Psoas muscle (tissue), 8 donors: ENCODE results near the gene ALDOB. TPM values are rescaled to one million over a fixed set of nuclear protein-coding genes. Genes with fewer than 3 reads are reported as not detected.

Experiments used
- ATAC-seq, 4 donors: fragments of 200-7000 bp; cut with Tn5 transposase; one replicate each; pipeline ENCODE4 v1.9.1; 2020; ENCODE audit warnings: moderate library complexity in 3 of 4, mild to moderate bottlenecking in 2 of 4
- DNase-seq, 2 donors: peaks; one replicate each; pipeline ENCODE4 v3.0.0-alpha.2; 2020
- H3K27ac ChIP-seq: fragments of 200-600 bp; one replicate; pipeline ENCODE4 v1.8.0; 2022
- H3K27me3 ChIP-seq, 3 donors: fragments of 200-600 bp in 1 of 3; one replicate each; pipeline versions ENCODE4 v1.6.1 to v1.8.0; 2013 to 2022; ENCODE audit warnings: low read length in 2 of 3, mild to moderate bottlenecking in 2 of 3, moderate library complexity in 1 of 3; ENCODE audit not compliant: insufficient read depth in 3 of 3
- H3K36me3 ChIP-seq, 2 donors: fragments of 200-600 bp in 1 of 2; one replicate each; pipeline versions ENCODE4 v1.6.1 to v1.8.0; 2013 to 2022; ENCODE audit warnings: low read depth in 1 of 2, mild to moderate bottlenecking in 1 of 2, moderate library complexity in 1 of 2; ENCODE audit not compliant: insufficient read depth in 1 of 2
- H3K4me1 ChIP-seq: fragments of 200-600 bp; one replicate; pipeline ENCODE4 v1.8.0; 2022
- H3K4me3 ChIP-seq: fragments of 200-600 bp; one replicate; pipeline ENCODE4 v1.8.0; 2022; ENCODE audit warnings: mild to moderate bottlenecking
- H3K9me3 ChIP-seq: fragments of 200-600 bp; one replicate; pipeline ENCODE4 v1.8.0; 2022
- WGBS, 3 donors: extraction: QIAGEN DNeasy Blood & Tissue Kit; methylation state at CpG; one replicate each; pipeline versions ENCODE4 v1.1.6 to v1.1.7; 2013; 5-methylcytosine and 5-hydroxymethylcytosine counted together
- intact Hi-C, 2 donors: fragments of 100-400 bp; cut with DNase I; formaldehyde crosslinking; loops; one replicate each; pipeline versions ENCODE4 v1.11.0 to v1.14.2; 2022
- polyA plus RNA-seq, 3 donors: library from polyadenylated mRNA; stranded (reverse); fragments of 200-250 nt; gene quantifications; one replicate each; pipeline ENCODE4 v1.2.3, GENCODE V29; 2013
- total RNA-seq, 4 donors: library from RNA; stranded (reverse); fragmentation: NEBNext Ultra II Directional in 2 of 4; extraction: Animal tissue kit (Norgen Biotek cat#: 25700) in 2 of 4; gene quantifications; one replicate each; pipeline versions ENCODE4 v1.2.1 to v1.2.4, GENCODE V29; 2021 to 2023
- TF ChIP-seq, protein P1 (sequence below): fragments of 200-600 bp; IDR thresholded peaks from one replicate; pipeline ENCODE4 v1.8.0; 2022; ENCODE audit warnings: antibody characterized with exemption
- donor health status: healthy with polysubstance abuse.
- donor health status: DM: no; HTN: no; CAD: no; lungs with moderate emphysema.
- donor health status: Bipolar disorder and iron deficiency.
- donor health status: healthy.
- donor health status: DM: yes; HTN: yes; CAD: no.
- donor health status: DM: no; HTN: no; CAD: no.
- donor health status: DM: no; HTN: no; CAD: no.
- donor health status: DM: yes; HTN: yes; CAD: no.

The ALDOB gene
- total and polyA plus RNA-seq, 7 donors = 0.26 to 4.3 (median 0.48) TPM; not detected in 2

DNA sequence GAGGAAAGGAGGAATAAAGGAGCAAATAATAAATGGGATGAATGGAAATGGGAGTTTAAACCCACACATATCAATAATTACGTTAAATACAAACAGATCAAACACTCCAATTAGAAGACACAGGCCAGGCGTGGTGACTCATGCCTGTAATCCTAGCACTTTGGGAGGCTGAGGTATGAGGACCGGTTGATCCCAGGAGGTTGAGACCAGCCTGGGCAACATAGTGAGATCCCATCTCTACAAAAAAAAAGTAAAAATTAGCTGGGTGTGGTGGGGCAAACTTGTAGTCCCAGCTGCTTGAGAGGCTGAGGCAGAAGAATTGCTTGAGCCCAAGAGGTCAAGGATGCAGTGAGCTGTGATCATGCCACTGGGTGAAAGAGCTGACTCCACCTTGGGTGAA, 54.5 kb downstream of the ALDOB start:
- intact Hi-C loops = no loop called here
- Histone ChIP-seq H3K9me3 (peaks cover 5% of the 10 kb centered on the region), H3K4me3 (no peak overlapping the region), H3K27ac (no peak overlapping the region), H3K4me1 (no peaks in the 10 kb centered on the region), H3K27me3 (no peaks in the 10 kb centered on the region), H3K36me3 (no peaks in the 10 kb centered on the region)
- ATAC-seq = no peak
- WGBS, 3 donors = 91 to 95% (median 92%) methylated on average over 3 of the region's 3 CpGs
- no peak for DNase-seq
- TF ChIP-seq, protein P1, sequence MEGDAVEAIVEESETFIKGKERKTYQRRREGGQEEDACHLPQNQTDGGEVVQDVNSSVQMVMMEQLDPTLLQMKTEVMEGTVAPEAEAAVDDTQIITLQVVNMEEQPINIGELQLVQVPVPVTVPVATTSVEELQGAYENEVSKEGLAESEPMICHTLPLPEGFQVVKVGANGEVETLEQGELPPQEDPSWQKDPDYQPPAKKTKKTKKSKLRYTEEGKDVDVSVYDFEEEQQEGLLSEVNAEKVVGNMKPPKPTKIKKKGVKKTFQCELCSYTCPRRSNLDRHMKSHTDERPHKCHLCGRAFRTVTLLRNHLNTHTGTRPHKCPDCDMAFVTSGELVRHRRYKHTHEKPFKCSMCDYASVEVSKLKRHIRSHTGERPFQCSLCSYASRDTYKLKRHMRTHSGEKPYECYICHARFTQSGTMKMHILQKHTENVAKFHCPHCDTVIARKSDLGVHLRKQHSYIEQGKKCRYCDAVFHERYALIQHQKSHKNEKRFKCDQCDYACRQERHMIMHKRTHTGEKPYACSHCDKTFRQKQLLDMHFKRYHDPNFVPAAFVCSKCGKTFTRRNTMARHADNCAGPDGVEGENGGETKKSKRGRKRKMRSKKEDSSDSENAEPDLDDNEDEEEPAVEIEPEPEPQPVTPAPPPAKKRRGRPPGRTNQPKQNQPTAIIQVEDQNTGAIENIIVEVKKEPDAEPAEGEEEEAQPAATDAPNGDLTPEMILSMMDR = no peak

DNA sequence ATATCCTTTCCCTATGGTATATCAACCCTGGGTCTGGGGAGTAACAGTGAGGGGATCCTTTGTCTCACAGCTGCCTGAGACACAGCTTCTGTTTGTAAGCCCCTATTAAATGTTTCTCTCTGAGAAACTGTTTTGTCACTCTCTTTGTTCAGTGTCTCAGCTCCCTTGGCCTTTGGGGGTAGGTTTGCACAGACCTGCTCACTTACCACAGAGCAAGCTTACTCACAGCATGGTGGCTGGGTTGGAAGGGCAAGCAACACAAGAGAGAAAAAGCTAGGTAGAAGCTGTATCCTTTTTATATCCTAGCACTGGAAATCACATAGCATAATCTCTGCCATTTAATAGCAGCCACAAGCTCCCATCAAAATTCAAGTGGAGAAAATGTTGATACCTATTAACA, 55.3 kb downstream of the ALDOB start:
- Histone ChIP-seq H3K36me3 (no peaks in the 10 kb centered on the region), H3K27ac (no peak overlapping the region), H3K4me1 (no peaks in the 10 kb centered on the region), H3K27me3 (no peaks in the 10 kb centered on the region), H3K4me3 (no peak overlapping the region), H3K9me3 (peaks cover 3% of the 10 kb centered on the region)
- no peak for DNase-seq
- TF ChIP-seq, protein P1 = no peak
- ATAC-seq = no peak
- intact Hi-C loops = no loop called here

DNA sequence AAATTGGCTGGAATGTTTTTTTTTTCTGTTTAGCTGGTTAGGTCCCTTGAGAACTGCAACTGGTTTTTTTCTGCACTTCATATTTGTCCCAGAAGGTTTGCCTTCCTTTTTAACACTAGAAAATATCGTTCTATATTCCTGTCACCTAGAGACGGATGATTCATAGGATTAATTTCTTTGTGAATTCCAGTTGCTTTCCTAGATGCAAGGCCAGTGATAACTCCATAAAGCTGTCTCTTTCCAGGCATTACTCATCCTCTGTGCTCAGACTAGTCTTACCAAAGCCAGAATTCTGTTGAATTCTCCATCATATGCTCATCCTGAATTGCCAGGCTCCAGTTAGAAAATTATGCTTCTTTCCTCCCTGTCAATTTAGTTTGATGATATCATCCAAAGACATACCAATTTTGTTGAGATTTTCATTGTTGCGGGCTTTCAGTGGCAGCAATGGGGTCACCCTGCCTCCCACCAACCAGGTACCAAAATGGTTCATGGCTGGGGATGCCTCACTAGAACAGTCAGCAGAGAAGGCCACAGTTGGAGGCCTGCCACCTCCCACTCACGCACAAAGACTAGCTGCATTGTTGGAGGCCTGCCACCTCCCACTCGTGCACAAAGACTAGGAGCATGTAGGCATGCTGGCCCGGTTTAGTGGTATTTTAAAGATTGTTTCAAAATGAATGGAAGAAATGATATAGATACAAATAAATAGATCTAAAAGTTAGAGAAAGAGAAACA, 59.3 kb downstream of the ALDOB start:
- no peak for ATAC-seq

DNA sequence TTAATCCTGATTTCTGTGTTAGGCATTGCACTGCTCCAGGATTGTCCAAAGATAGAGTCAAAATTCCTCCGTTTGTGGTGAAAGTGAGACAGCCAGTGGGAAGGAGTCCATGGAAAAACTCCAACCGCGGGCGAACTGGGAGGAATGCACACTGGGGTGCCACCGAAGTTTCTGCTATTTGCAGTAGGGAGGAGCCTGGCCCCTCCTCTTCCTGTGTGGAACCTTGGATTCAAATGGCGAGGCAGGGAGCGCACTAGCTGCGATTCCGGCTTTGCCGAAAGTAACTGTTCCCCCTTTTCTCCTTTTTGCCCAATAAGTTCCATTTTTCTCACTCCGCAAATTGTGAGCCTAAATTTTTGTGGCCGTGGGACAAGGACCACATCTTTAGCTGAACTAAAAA, 60.0 kb downstream of the ALDOB start:
- TF ChIP-seq, protein P1 = no peak
- intact Hi-C loops = no loop called here
- 86 to 89% (median 88%) methylated on average over 12 of the region's 12 CpGs for WGBS, 3 donors

More for the DNA sequence above, 59.3 kb downstream of the ALDOB start:
- no peaks in the 10 kb centered on the region for H3K27me3 ChIP-seq
- DNase-seq = no peak
- no peak overlapping the region for H3K4me3 ChIP-seq
- H3K27ac ChIP-seq = no peak overlapping the region
- WGBS, 3 donors = 68 to 76% (median 69%) methylated on average over 6 of the region's 6 CpGs
- TF ChIP-seq, protein P1 = no peak
- no peaks in the 10 kb centered on the region for H3K9me3 ChIP-seq
- H3K4me1 ChIP-seq = no peaks in the 10 kb centered on the region
- intact Hi-C loops = no loop called here
- H3K36me3 ChIP-seq = no peaks in the 10 kb centered on the region

More for the DNA sequence above, 60.0 kb downstream of the ALDOB start:
- Histone ChIP-seq H3K27me3 (no peaks in the 10 kb centered on the region), H3K36me3 (no peaks in the 10 kb centered on the region), H3K4me3 (no peak overlapping the region), H3K9me3 (no peaks in the 10 kb centered on the region), H3K27ac (no peak overlapping the region), H3K4me1 (no peaks in the 10 kb centered on the region)
- no peak for DNase-seq
- ATAC-seq = no peak
